ENCODE measurements around the gene SLC7A6OS. TPM values are rescaled to one million over a fixed set of nuclear protein-coding genes. Genes with fewer than 3 reads are reported as not detected.

SLC7A6OS gene
- polyA plus RNA-seq, 3 donors from 2014 or later, result 22.7 to 31.2 (median 24.4) TPM

GRCh38 chr16:68276223-68276622 is 34.5 kb downstream of the SLC7A6OS start:
- H3K9me3 Mint-ChIP-seq, result no peaks in the 10 kb centered on the region
- peaks cover 41 to 54% of the 10 kb centered on the region in 2 donors for H3K4me1 Mint-ChIP-seq
- H3K27ac Mint-ChIP-seq, result peak overlapping the region; percentile 88 to 96 (median 94)
- peaks cover 5 to 8% (median 7%) of the 10 kb centered on the region in 3 donors for H3K36me3 Mint-ChIP-seq
- no peak for DNase-seq
- no peaks in the 10 kb centered on the region for H3K27me3 Mint-ChIP-seq (ENCODE audit: low read depth in 3 of 3)
- H3K4me3 Mint-ChIP-seq, result peak overlapping the region in 4 of 5 donors; percentile 19 to 69 (median 62)

GRCh38 chr16:68275611-68276191 is 35.0 kb downstream of the SLC7A6OS start:
- Mint-ChIP-seq H3K4me3 (peak overlapping the region; percentile 19 to 69 (median 60)), H3K4me1 (peaks cover 44 to 56% of the 10 kb centered on the region in 2 donors), H3K36me3 (peaks cover 5 to 8% (median 7%) of the 10 kb centered on the region in 3 donors), H3K27me3 (ENCODE audit: low read depth in 3 of 3) (no peaks in the 10 kb centered on the region), H3K9me3 (no peaks in the 10 kb centered on the region), H3K27ac (peak overlapping the region; percentile 88 to 96 (median 94))
- DNase-seq, result peak; percentile 22 to 36 (median 34)

- H3K27me3 Mint-ChIP-seq (ENCODE audit: low read depth in 3 of 3), result no peaks in the 10 kb centered on the region
- DNase-seq, result no peak
- no peaks in the 10 kb centered on the region for H3K9me3 Mint-ChIP-seq
- H3K36me3 Mint-ChIP-seq, result peaks cover 4 to 8% (median 5%) of the 10 kb centered on the region in 3 donors
- H3K4me1 Mint-ChIP-seq, result peaks cover 43 to 63% of the 10 kb centered on the region in 2 donors
- H3K27ac Mint-ChIP-seq, result peak overlapping the region; percentile 40 to 96 (median 83)
- H3K4me3 Mint-ChIP-seq, result peak overlapping the region in 1 of 5 donors; percentile 17
Measured at GRCh38 chr16:68274441-68274840, 36.3 kb downstream of the SLC7A6OS start.

- Mint-ChIP-seq H3K27me3 (ENCODE audit: low read depth in 3 of 3) (no peaks in the 10 kb centered on the region), H3K9me3 (no peaks in the 10 kb centered on the region), H3K4me1 (peaks cover 48 to 69% of the 10 kb centered on the region in 2 donors), H3K27ac (peak overlapping the region in 5 of 6 donors; percentile 60 to 96 (median 84)), H3K4me3 (peak overlapping the region in 1 of 5 donors; percentile 15), H3K36me3 (peaks cover 0 to 8% (median 5%) of the 10 kb centered on the region in 3 donors)
- no peak for DNase-seq
Measured at GRCh38 chr16:68273896-68274295, 36.9 kb downstream of the SLC7A6OS start.

GRCh38 chr16:68273459-68273858 is 37.3 kb downstream of the SLC7A6OS start:
- no peaks in the 10 kb centered on the region for H3K9me3 Mint-ChIP-seq
- no peak for DNase-seq
- peak overlapping the region in 1 of 5 donors; percentile 27 for H3K4me3 Mint-ChIP-seq
- H3K27ac Mint-ChIP-seq, result peak overlapping the region; percentile 50 to 88 (median 87)
- peaks cover 48 to 70% of the 10 kb centered on the region in 2 donors for H3K4me1 Mint-ChIP-seq
- no peaks in the 10 kb centered on the region for H3K27me3 Mint-ChIP-seq (ENCODE audit: low read depth in 3 of 3)
- peaks cover 0 to 8% (median 5%) of the 10 kb centered on the region in 3 donors for H3K36me3 Mint-ChIP-seq

- Mint-ChIP-seq H3K4me1 (peaks cover 48 to 76% of the 10 kb centered on the region in 2 donors), H3K4me3 (peak overlapping the region in 1 of 5 donors; percentile 27), H3K9me3 (no peaks in the 10 kb centered on the region), H3K27me3 (ENCODE audit: low read depth in 3 of 3) (no peaks in the 10 kb centered on the region), H3K27ac (peak overlapping the region; percentile 11 to 88 (median 87)), H3K36me3 (peaks cover 0 to 8% (median 5%) of the 10 kb centered on the region in 3 donors)
- no peak for DNase-seq
Measured at GRCh38 chr16:68272507-68273209, 38.1 kb downstream of the SLC7A6OS start.

- Mint-ChIP-seq H3K4me3 (no peak overlapping the region), H3K4me1 (peaks cover 44 to 79% of the 10 kb centered on the region in 2 donors), H3K9me3 (no peaks in the 10 kb centered on the region), H3K27me3 (ENCODE audit: low read depth in 3 of 3) (peaks cover under 1 to 2% (median 2%) of the 10 kb centered on the region in 3 donors), H3K36me3 (peaks cover 0 to 5% (median 4%) of the 10 kb centered on the region in 3 donors), H3K27ac (peak overlapping the region in 5 of 6 donors; percentile 42 to 76 (median 53))
- no peak for DNase-seq
Measured at GRCh38 chr16:68270353-68270752, 40.4 kb downstream of the SLC7A6OS start.

- Mint-ChIP-seq H3K27ac (peak overlapping the region in 4 of 6 donors; percentile 47 to 76 (median 70)), H3K4me1 (peaks cover 45 to 79% of the 10 kb centered on the region in 2 donors), H3K27me3 (ENCODE audit: low read depth in 3 of 3) (peaks cover 4 to 6% (median 5%) of the 10 kb centered on the region in 3 donors), H3K4me3 (no peak overlapping the region), H3K9me3 (no peaks in the 10 kb centered on the region), H3K36me3 (peaks cover 0 to 5% (median 4%) of the 10 kb centered on the region in 3 donors)
- DNase-seq, result no peak
Measured at GRCh38 chr16:68269793-68270192, 41.0 kb downstream of the SLC7A6OS start.

GRCh38 chr16:68267612-68268405 is 42.9 kb downstream of the SLC7A6OS start:
- Mint-ChIP-seq H3K4me1 (peaks cover 38 to 74% of the 10 kb centered on the region in 2 donors), H3K36me3 (peaks cover 0 to 4% (median 0%) of the 10 kb centered on the region in 3 donors), H3K9me3 (no peaks in the 10 kb centered on the region), H3K27me3 (ENCODE audit: low read depth in 3 of 3) (peaks cover 9 to 14% (median 11%) of the 10 kb centered on the region in 3 donors), H3K27ac (peak overlapping the region in 3 of 6 donors; percentile 10 to 45 (median 35)), H3K4me3 (no peak overlapping the region)
- no peak for DNase-seq

- Mint-ChIP-seq H3K4me3 (peak overlapping the region; percentile 95 to 98 (median 96)), H3K9me3 (no peaks in the 10 kb centered on the region), H3K36me3 (peaks cover 0 to 4% (median 0%) of the 10 kb centered on the region in 3 donors), H3K27ac (peak overlapping the region; percentile 96 to 99 (median 98)), H3K27me3 (ENCODE audit: low read depth in 3 of 3) (peaks cover 9 to 14% (median 11%) of the 10 kb centered on the region in 3 donors), H3K4me1 (peaks cover 38 to 68% of the 10 kb centered on the region in 2 donors)
- no peak for DNase-seq
Measured at GRCh38 chr16:68265078-68265920, 45.4 kb downstream of the SLC7A6OS start.

GRCh38 chr16:68264128-68265077 is 46.3 kb downstream of the SLC7A6OS start, which contains the start of gene SLC7A6:
TSS of gene SLC7A6 (plus strand) at chr16:68264526. CDS start at chr16:68274727, 10,201 bp downstream.
- Mint-ChIP-seq H3K4me3 (peak within 1 kb of the TSS; percentile 95 to 98 (median 96)), H3K27me3 (ENCODE audit: low read depth in 3 of 3) (peaks cover 9 to 14% (median 11%) of the 10 kb centered on the region in 3 donors), H3K27ac (peak within 1 kb of the TSS; percentile 97 to 99 (median 98)), H3K36me3 (peaks cover 0 to 4% (median 0%) of the 10 kb centered on the region in 3 donors), H3K4me1 (peaks cover 38 to 59% of the 10 kb centered on the region in 2 donors), H3K9me3 (no peaks in the 10 kb centered on the region)
- peak; percentile 86 to 89 (median 87) for DNase-seq

All from immature natural killer cell (primary cell).